ENCODE data around the gene PDE8B.

PDE8B gene

GRCh38 chr5:77285251-77285841 lies 74.9 kb downstream of the PDE8B start:
- ATAC-seq (no peak), DNase-seq (no peak)

- DNase-seq (no peak), ATAC-seq (no peak)
Measured at GRCh38 chr5:77292026-77292757, 81.7 kb downstream of the PDE8B start.

- ATAC-seq, result no peak
- DNase-seq, result no peak
Measured at GRCh38 chr5:77294185-77294584, 83.7 kb downstream of the PDE8B start.

- DNase-seq (no peak), ATAC-seq (no peak)
Measured at GRCh38 chr5:77295863-77296378, 85.4 kb downstream of the PDE8B start.

- no peak for ATAC-seq
- DNase-seq, result no peak
Measured at GRCh38 chr5:77298146-77298545, 87.7 kb downstream of the PDE8B start.

GRCh38 chr5:77300451-77300850 lies 90.0 kb downstream of the PDE8B start:
- ATAC-seq (no peak), DNase-seq (no peak)

GRCh38 chr5:77301447-77301883 lies 91.0 kb downstream of the PDE8B start:
- no peak for DNase-seq
- no peak for ATAC-seq

GRCh38 chr5:77302247-77302646 lies 91.8 kb downstream of the PDE8B start:
- no peak for ATAC-seq
- DNase-seq, result no peak

GRCh38 chr5:77302653-77303052 lies 92.2 kb downstream of the PDE8B start:
- no peak for DNase-seq
- peak; percentile 67 for ATAC-seq

- DNase-seq (no peak), ATAC-seq (no peak)
Measured at GRCh38 chr5:77304388-77304787, 93.9 kb downstream of the PDE8B start.

- DNase-seq (no peak), ATAC-seq (no peak)
Measured at GRCh38 chr5:77305222-77305846, 94.9 kb downstream of the PDE8B start.

- no peak for ATAC-seq
- DNase-seq, result no peak
Measured at GRCh38 chr5:77305956-77306355, 95.5 kb downstream of the PDE8B start.

- ATAC-seq (no peak), DNase-seq (no peak)
Measured at GRCh38 chr5:77306531-77306930, 96.1 kb downstream of the PDE8B start.

- DNase-seq (no peak), ATAC-seq (no peak)
Measured at GRCh38 chr5:77308154-77308960, 97.9 kb downstream of the PDE8B start.

- no peak for ATAC-seq
Measured at GRCh38 chr5:77309140-77309539, 98.7 kb downstream of the PDE8B start.

GRCh38 chr5:77310494-77311213 lies 100.2 kb downstream of the PDE8B start:
- ATAC-seq, result no peak
- DNase-seq, result no peak

More at GRCh38 chr5:77309140-77309539, 98.7 kb downstream of the PDE8B start:
- no peak for DNase-seq

GRCh38 chr5:77311214-77311571 lies 100.7 kb downstream of the PDE8B start:
- no peak for DNase-seq
- no peak for ATAC-seq

GRCh38 chr5:77312413-77312812 lies 101.9 kb downstream of the PDE8B start:
- DNase-seq, result no peak
- no peak for ATAC-seq

GRCh38 chr5:77316871-77317661 lies 106.6 kb downstream of the PDE8B start:
- DNase-seq (no peak), ATAC-seq (no peak)

- DNase-seq (no peak), ATAC-seq (no peak)
Measured at GRCh38 chr5:77318060-77318459, 107.6 kb downstream of the PDE8B start.

All from stimulated activated naive CD8-positive, alpha-beta T cell treated with anti-CD3 and anti-CD28 coated beads, Interleukin-15, Interleukin-2, amounts not matched to agents 100 U/mL and 50 U/mL, for 24 hours (primary cell).